Measurements from ENCODE around the gene NCSTN. TPM values are rescaled to one million over a fixed set of nuclear protein-coding genes. Genes with fewer than 3 reads are reported as not detected.

NCSTN gene
- total and polyA plus RNA-seq, 10 of the 15 experiments (the other 5 are each of a cell fraction or from before 2014, with no cell fraction given) = 33.3 to 88.2 (median 60.4) TPM

- TF ChIP-seq KLF5 (IDR thresholded peaks at IDR 0.05; ENCODE audit: partially characterized antibody) = no peak
- no peak for TF ChIP-seq KDM1A (IDR thresholded peaks at IDR 0.05; ENCODE audit: borderline replicate concordance)
- no peak for TF ChIP-seq NFYB (IDR thresholded peaks at IDR 0.05; ENCODE audit: insufficient read depth, low read depth, low read length)
- 0 out of 2 replicates have a peak, but pooled peaks have one; percentile 16 for TF ChIP-seq MEF2A (IDR thresholded peaks at IDR 0.05; ENCODE audit: insufficient read depth, low read depth, low read length)
- no peak for TF ChIP-seq CTCF (IDR thresholded peaks at IDR 0.05 in 2 of 3, conservative IDR thresholded peaks at IDR 0.05 in 1 of 3; ENCODE audit: control insufficient read depth in 2 of 3, extremely low read depth in 1 of 3, insufficient read depth in 1 of 3, low read depth in 3 of 3, low read length in 3 of 3)
- peak; percentile 86 for TF ChIP-seq POLR2AphosphoS2 (IDR thresholded peaks at IDR 0.05; ENCODE audit: low read depth, low read length)
- TF ChIP-seq ZNF24 (IDR thresholded peaks at IDR 0.05) = no peak
- peak; percentile 69; the same call in 1 of the 2 replicates for TF ChIP-seq TCF12 (IDR thresholded peaks at IDR 0.05; ENCODE audit: low read depth, low read length)
- TF ChIP-seq GATAD2B (conservative IDR thresholded peaks at IDR 0.05; ENCODE audit: low read depth) = 0 out of 2 replicates have a peak, but pooled peaks have one; percentile 59
- TF ChIP-seq SUPT20H (IDR thresholded peaks at IDR 0.05; ENCODE audit: borderline replicate concordance, control insufficient read depth, low read depth, low read length) = no peak
- no peak for TF ChIP-seq IRF4 (IDR thresholded peaks at IDR 0.05; ENCODE audit: low read depth, low read length)
- no peak for TF ChIP-seq HDAC6 (IDR thresholded peaks at IDR 0.05; ENCODE audit: unreplicated experiment)
- TF ChIP-seq ESRRA (IDR thresholded peaks at IDR 0.05; ENCODE audit: low read length) = no peak
- no peak for TF ChIP-seq EZH2 (IDR thresholded peaks at IDR 0.05; ENCODE audit: borderline replicate concordance, control insufficient read depth, low read depth, low read length)
- no peak for TF ChIP-seq FOXM1 (IDR thresholded peaks at IDR 0.05; ENCODE audit: low read depth, low read length)
These were observed at the start of gene NCSTN, which contains the start of gene COPA (continued) for GRCh38 chr1:160342953-160343869.

All from GM12878 (cell line).